GM12865 (cell line): Measurements from ENCODE around the gene APOL1.

Experiments used
- DNase-seq: peaks from one replicate; pipeline ENCODE4 v3.0.0; 2010; ENCODE audit warnings: low read depth
- H3K4me3 ChIP-seq: 2 replicates; pipeline ENCODE4 v1.5.1; 2011; ENCODE audit warnings: mild to moderate bottlenecking, low read depth, low read length, control low read depth
- CTCF ChIP-seq: IDR thresholded peaks from 2 replicates; pipeline ENCODE4 v1.5.1; 2011; ENCODE audit warnings: low read length, control low read depth, low read depth, inconsistent platforms; ENCODE audit not compliant: insufficient read depth; ENCODE audit errors: missing control alignments

Gene APOL1

GRCh38 chr22:36315325-36315724, 62.4 kb downstream of the APOL1 start:
- no peak overlapping the region for H3K4me3 ChIP-seq
- DNase-seq, result no peak
- no peak for TF ChIP-seq CTCF

GRCh38 chr22:36316419-36316818, 63.5 kb downstream of the APOL1 start:
- TF ChIP-seq CTCF, result no peak
- H3K4me3 ChIP-seq, result no peak overlapping the region
- DNase-seq, result no peak
